H1 (cell line): ENCODE data around the gene SLC25A22. TPM values are rescaled to one million over a fixed set of nuclear protein-coding genes. Genes with fewer than 3 reads are reported as not detected.
A peak's percentile ranks its signal among the peaks of the same experiment; 100 is the strongest.

Source experiments
- CTCF ChIA-PET: fragments of 300-600 bp; sonication (Branson Sonifier 250); formaldehyde crosslinking; loops from one replicate; lab custom pipeline; 2021; ENCODE audit not compliant: partially characterized antibody; lab: Charles Lee
- POLR2A ChIA-PET: fragments of 300-600 bp; sonication (Branson Sonifier 250); formaldehyde crosslinking; loops from one replicate; lab custom pipeline; 2021; ENCODE audit warnings: inconsistent platforms; ENCODE audit not compliant: partially characterized antibody; lab: Charles Lee
- DNase-seq, 2 experiments: peaks; one replicate each; pipeline versions ENCODE4 v3.0.0 to v3.0.0-alpha.2; 2010 to 2022; ENCODE audit warnings: low spot score in 2 of 2, low read depth in 1 of 2, mixed read lengths in 1 of 2
- FAIRE-seq: peaks from 2 replicates; lab custom pipeline; 2011; peaks lifted over from hg19 to GRCh38; lab: Jason Lieb, UNC
- H2AFZ ChIP-seq: 2 replicates; pipeline ENCODE4 v1.8.1; 2012; ENCODE audit warnings: low read length, inconsistent platforms
- H2AK5ac ChIP-seq: 2 replicates; pipeline ENCODE4 v1.6.1; 2013; ENCODE audit warnings: low read depth, low read length
- H2BK120ac ChIP-seq: replicated peaks from 2 replicates; pipeline ENCODE3; 2013; ENCODE audit warnings: low read depth, low read length, inconsistent platforms
- H2BK12ac ChIP-seq: 2 replicates; pipeline ENCODE4 v1.6.1; 2013; ENCODE audit warnings: low read depth, low read length
- H2BK15ac ChIP-seq: 2 replicates; pipeline ENCODE4 v1.6.1; 2013; ENCODE audit warnings: low read length
- H2BK20ac ChIP-seq: 2 replicates; pipeline ENCODE4 v1.6.1; 2013; ENCODE audit warnings: low read length
- H2BK5ac ChIP-seq: 2 replicates; pipeline ENCODE4 v1.6.1; 2013; ENCODE audit warnings: low read depth, low read length
- H3K14ac ChIP-seq: 2 replicates; pipeline ENCODE4 v1.6.1; 2013; ENCODE audit warnings: inconsistent platforms; ENCODE audit not compliant: insufficient read length
- H3K18ac ChIP-seq: 2 replicates; pipeline ENCODE4 v1.6.1; 2013; ENCODE audit warnings: low read length; ENCODE audit errors: extremely low read depth
- H3K23ac ChIP-seq: 2 replicates; pipeline ENCODE4 v1.6.1; 2013; ENCODE audit warnings: inconsistent platforms; ENCODE audit not compliant: insufficient read length
- H3K23me2 ChIP-seq: 2 replicates; pipeline ENCODE4 v1.6.1; 2013; ENCODE audit warnings: low read depth, low read length
- H3K27ac ChIP-seq: 2 replicates; pipeline ENCODE4 v1.6.1; 2011; ENCODE audit warnings: low read depth, low read length, inconsistent platforms
- H3K27me3 ChIP-seq, 4 experiments: replicated peaks in 1 of 4; 1 replicate in 1 of 4; 2 replicates in 3 of 4; pipeline versions ENCODE4 v1.6.1 to v1.8.1; 2011 to 2013; ENCODE audit warnings: low read length in 3 of 4, mild to moderate bottlenecking in 3 of 4, inconsistent platforms in 2 of 4, mixed read lengths in 2 of 4, moderate library complexity in 1 of 4; ENCODE audit not compliant: control insufficient read depth in 3 of 4, insufficient read depth in 3 of 4; ENCODE audit errors: extremely low read depth in 1 of 4
- H3K36me3 ChIP-seq, 4 experiments: 2 replicates each; pipeline versions ENCODE4 v1.6.1 to v1.8.1; 2011 to 2013; ENCODE audit warnings: mild to moderate bottlenecking in 4 of 4, low read length in 3 of 4, moderate library complexity in 2 of 4, control low read depth in 1 of 4, inconsistent platforms in 1 of 4; ENCODE audit not compliant: insufficient read depth in 4 of 4, control insufficient read depth in 2 of 4
- H3K4ac ChIP-seq: replicated peaks from 2 replicates; pipeline ENCODE3; 2013; ENCODE audit warnings: low read length, low read depth, mixed read lengths, inconsistent platforms; ENCODE audit not compliant: insufficient read length
- H3K4me1 ChIP-seq, 4 experiments: replicated peaks in 1 of 4; 1 replicate in 1 of 4; 2 replicates in 3 of 4; pipeline versions ENCODE4 v1.6.1 to v1.8.1; 2011 to 2013; ENCODE audit warnings: low read length in 3 of 4, inconsistent platforms in 2 of 4, mixed read lengths in 1 of 4; ENCODE audit not compliant: insufficient read depth in 4 of 4, control insufficient read depth in 3 of 4
- H3K4me2 ChIP-seq, 2 experiments: 2 replicates each; pipeline versions ENCODE4 v1.6.1 to v1.8.1; 2011 to 2013; ENCODE audit warnings: low read depth in 2 of 2, low read length in 2 of 2, control low read depth in 1 of 2, inconsistent platforms in 1 of 2, mild to moderate bottlenecking in 1 of 2; ENCODE audit not compliant: insufficient read depth in 1 of 2
- H3K4me3 ChIP-seq, 4 experiments: fragments of 200-600, 300-600 bp in 1 of 4; sonication (generic), shearing (Covaris generic), sonication (Bioruptor Twin) in 1 of 4; 2 replicates each; pipeline versions ENCODE4 v1.5.1 to v1.8.1; 2011 to 2016; ENCODE audit warnings: low read length in 4 of 4, low read depth in 3 of 4, control low read depth in 2 of 4, inconsistent platforms in 2 of 4, mild to moderate bottlenecking in 2 of 4, mixed read lengths in 1 of 4, moderate library complexity in 1 of 4; ENCODE audit not compliant: insufficient read depth in 2 of 4; ENCODE audit errors: extremely low read depth in 1 of 4
- H3K56ac ChIP-seq: replicated peaks from 2 replicates; pipeline ENCODE3; 2013; ENCODE audit warnings: low read depth, mild to moderate bottlenecking, mixed read lengths, low read length, inconsistent platforms; ENCODE audit not compliant: insufficient read length
- H3K79me1 ChIP-seq: 2 replicates; pipeline ENCODE4 v1.6.1; 2013; ENCODE audit warnings: low read depth, low read length, control low read depth
- H3K79me2 ChIP-seq, 2 experiments: 2 replicates each; pipeline versions ENCODE4 v1.6.1 to v1.8.1; 2012 to 2013; ENCODE audit warnings: low read length in 2 of 2, mild to moderate bottlenecking in 2 of 2, inconsistent platforms in 1 of 2; ENCODE audit not compliant: insufficient read depth in 2 of 2, control insufficient read depth in 1 of 2
- H3K9ac ChIP-seq, 4 experiments: replicated peaks in 1 of 4; 1 replicate in 1 of 4; 2 replicates in 3 of 4; pipeline versions ENCODE4 v1.6.1 to v1.8.1; 2011 to 2013; ENCODE audit warnings: low read depth in 3 of 4, low read length in 3 of 4, control low read depth in 2 of 4, mild to moderate bottlenecking in 2 of 4, moderate library complexity in 2 of 4, inconsistent platforms in 1 of 4; ENCODE audit errors: extremely low read depth in 1 of 4
- H3K9me3 ChIP-seq, 2 experiments: 2 replicates each; pipeline versions ENCODE4 v1.6.1 to v1.8.1; 2012 to 2013; ENCODE audit warnings: mild to moderate bottlenecking in 2 of 2, moderate library complexity in 2 of 2, control low read depth in 1 of 2, inconsistent platforms in 1 of 2, low read depth in 1 of 2, low read length in 1 of 2, mixed read lengths in 1 of 2; ENCODE audit not compliant: insufficient read depth in 2 of 2
- H4K20me1 ChIP-seq, 2 experiments: replicated peaks in 1 of 2; 2 replicates each; pipeline versions ENCODE3 to v1.8.1; 2011 to 2013; ENCODE audit warnings: inconsistent platforms in 2 of 2, low read length in 2 of 2, mild to moderate bottlenecking in 1 of 2; ENCODE audit not compliant: insufficient read depth in 2 of 2, control insufficient read depth in 1 of 2
- H4K5ac ChIP-seq: 2 replicates; pipeline ENCODE4 v1.6.1; 2013; ENCODE audit warnings: low read length, low read depth, mixed read lengths, inconsistent platforms; ENCODE audit not compliant: insufficient read length
- H4K8ac ChIP-seq: 2 replicates; pipeline ENCODE4 v1.8.0; 2013; ENCODE audit warnings: mild to moderate bottlenecking, moderate library complexity, low read length, inconsistent platforms; ENCODE audit not compliant: insufficient read depth; ENCODE audit errors: extremely low read depth
- H4K91ac ChIP-seq: replicated peaks from 2 replicates; pipeline ENCODE3; 2013; ENCODE audit warnings: low read length, mixed read lengths, inconsistent platforms; ENCODE audit not compliant: insufficient read length
- ASH2L ChIP-seq: fragments of 200-600, 300-600 bp; sonication (generic); IDR thresholded peaks from one replicate; pipeline ENCODE4 v1.7.1; 2017; ENCODE audit warnings: low read length
- POLR2A ChIP-seq, 2 experiments: IDR thresholded peaks; 1 replicate in 1 of 2; 2 replicates in 1 of 2; pipeline ENCODE4 v1.6.1; 2011; ENCODE audit warnings: low read depth in 2 of 2, low read length in 2 of 2, mild to moderate bottlenecking in 2 of 2; ENCODE audit errors: control extremely low read depth in 1 of 2
- TAF1 ChIP-seq: IDR thresholded peaks from 2 replicates; pipeline ENCODE4 v1.6.1; 2011; ENCODE audit warnings: mild to moderate bottlenecking, low read depth, low read length
- WGBS, 2 experiments: shearing (Covaris generic) in 1 of 2; methylation state at CpG; one replicate each; pipeline versions ENCODE4 v1.1.6 to v1.1.7; 2013 to 2015; ENCODE audit warnings: low lambda C conversion rate in 2 of 2, mixed read lengths in 2 of 2, inconsistent platforms in 1 of 2, low coverage in 1 of 2, missing lambda C conversion rate in 1 of 2; ENCODE audit not compliant: insufficient replicate concordance in 2 of 2, insufficient coverage in 1 of 2, insufficient read length in 1 of 2; ENCODE audit errors: extremely low coverage in 1 of 2, missing lambda C conversion rate in 1 of 2; 5-methylcytosine and 5-hydroxymethylcytosine counted together
- polyA plus RNA-seq, 7 experiments: library from polyadenylated mRNA; depleted of rRNA in 3 of 7; stranded (reverse) in 5 of 7; unstranded in 2 of 7; fragments of >200 nt in 5 of 7; fragments of 200-250 nt in 2 of 7; gene quantifications; 1 replicate in 5 of 7; 2 replicates in 1 of 7; 4 replicates in 1 of 7; pipeline versions ENCODE4 v1.2.1 to v1.2.3, GENCODE V29; 2011 to 2013; ENCODE audit warnings: missing spikeins in 2 of 7, mixed read lengths in 2 of 7
- total RNA-seq: library from RNA; stranded (reverse); fragmentation: NEBNext Ultra II Directional; extraction: Animal tissue kit (Norgen Biotek cat#: 25700); gene quantifications from 2 replicates; pipeline ENCODE4 v1.2.1, GENCODE V29; 2021

SLC25A22 gene
- total and polyA plus RNA-seq, 2 of the 8 experiments (the other 6 are each of a cell fraction or from before 2014, with no cell fraction given), result 31.5 to 48.0 TPM

DNA sequence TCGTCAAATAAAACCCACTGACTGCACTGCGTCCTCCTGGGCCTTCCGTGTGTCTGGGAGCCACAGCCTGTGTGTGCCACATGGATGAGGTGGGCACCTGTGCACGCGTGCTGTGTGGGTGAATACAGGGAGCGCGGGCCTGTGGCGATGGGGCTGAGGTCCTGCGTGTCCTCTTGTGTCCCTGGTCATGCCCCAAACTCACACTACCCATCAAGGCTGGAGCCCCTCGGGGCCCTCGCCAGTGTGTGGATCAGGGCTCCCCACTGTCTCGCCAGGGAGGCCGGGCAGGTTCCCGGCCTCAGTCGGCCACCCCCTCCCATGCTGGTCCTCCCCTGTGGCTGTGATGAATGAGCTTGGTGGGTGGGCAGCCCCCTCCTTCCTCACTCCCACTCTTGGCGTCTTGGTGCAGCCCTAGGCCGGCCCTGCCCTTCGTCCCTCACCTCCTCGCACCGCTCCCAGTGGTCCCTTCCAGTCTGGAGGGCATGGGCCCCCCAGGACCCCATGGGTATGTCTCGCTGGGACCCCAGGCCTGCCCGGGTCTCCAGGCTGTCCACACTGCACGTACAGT is 34.0 kb upstream of the SLC25A22 start:
- Histone ChIP-seq H3K79me2 (no peaks in the 10 kb centered on the region; a peak in 1 of 4 replicates), H4K5ac (peak overlapping the region; percentile 84), H3K14ac (no peak overlapping the region), H2AFZ (no peak overlapping the region), H3K36me3 (peaks cover 0 to 4% (median under 1%) of the 10 kb centered on the region in 4 experiments; a peak in 3 of 8 replicates), H2BK5ac (peak overlapping the region; percentile 26; the same call in 1 of the 2 replicates), H2BK15ac (peak overlapping the region; percentile 23; the same call in 1 of the 2 replicates), H3K56ac (peak overlapping the region; percentile 59), H2BK120ac (no peak overlapping the region), H3K9me3 (no peaks in the 10 kb centered on the region), H3K27ac (no peak overlapping the region), H3K23ac (no peak overlapping the region), H3K23me2 (peaks cover 34% of the 10 kb centered on the region), H3K4me1 (peaks cover 0 to 54% (median 46%) of the 10 kb centered on the region in 4 experiments; a peak in 6 of 7 replicates), H3K27me3 (peaks cover 6 to 41% (median 31%) of the 10 kb centered on the region in 4 experiments), H3K4me2 (peak overlapping the region; percentile 74 to 84), H3K4ac (peak overlapping the region; percentile 78), H4K20me1 (peaks cover 2 to 15% of the 10 kb centered on the region in 2 experiments), H3K9ac (peak overlapping the region in 1 of 4 experiments; percentile 29; a peak in 2 of 7 replicates), H4K8ac (peak overlapping the region; percentile 81), H3K4me3 (peak overlapping the region; percentile 33 to 76 (median 48)), H2BK20ac (0 out of 2 replicates have a peak overlapping the region, but pooled peaks have one; percentile 72), H2BK12ac (peak overlapping the region; percentile 10; the same call in 1 of the 2 replicates), H3K18ac (peak overlapping the region; percentile 97), H2AK5ac (0 out of 2 replicates have a peak overlapping the region, but pooled peaks have one; percentile 19), H3K79me1 (no peaks in the 10 kb centered on the region; the same call in 1 of the 2 replicates), H4K91ac (peak overlapping the region; percentile 87)
- POLR2A ChIA-PET, result interaction anchor here (1.0 to 53.0 kb wide), 6 partner anchors 2 to 88 kb away, joined by 3 to 1917 read pairs (median 120); partner anchors contain the start of genes CD151, CEND1, CRACR2B and PIDD1
- WGBS, 2 experiments, result 67% methylated on average over 21 of the region's 23 CpGs; no CpG with 5 or more reads in 1 of the 2 experiments
- no peak for TF ChIP-seq TAF1
- TF ChIP-seq ASH2L, result peak; percentile 19
- no peak for TF ChIP-seq POLR2A (IDR thresholded peaks at IDR 0.05; ENCODE audit: control extremely low read depth in 1 of 2, low read depth in 2 of 2, low read length in 2 of 2)
- CTCF ChIA-PET, result interaction anchor here (0.6 to 2.8 kb wide), 9 partner anchors 9 to 91 kb away, joined by 3 to 10 read pairs (median 4); partner anchors contain the start of genes PNPLA2, POLR2L and TSPAN4
- DNase-seq, result no peak
- no peak for FAIRE-seq
